ENCODE results near the gene PLOD2.

The PLOD2 gene

GRCh38 chr3:146165877-146166276 is 4.9 kb upstream of the PLOD2 start:
- no peak for DNase-seq

GRCh38 chr3:146164971-146165769 is 4.2 kb upstream of the PLOD2 start:
- no peak for DNase-seq

GRCh38 chr3:146164506-146164905 is 3.5 kb upstream of the PLOD2 start:
- DNase-seq, result no peak

GRCh38 chr3:146164071-146164470 is 3.1 kb upstream of the PLOD2 start:
- no peak for DNase-seq

GRCh38 chr3:146163584-146163983 is 2.6 kb upstream of the PLOD2 start:
- no peak for DNase-seq

GRCh38 chr3:146162561-146162960 is 1.6 kb upstream of the PLOD2 start:
- no peak for DNase-seq

- DNase-seq, result no peak
Observed at GRCh38 chr3:146161663-146162002, 649 bp upstream of the PLOD2 start.

GRCh38 chr3:146160321-146160963 is 542 bp downstream of the PLOD2 start:
- peak; percentile 63 for DNase-seq

GRCh38 chr3:146159616-146160320 is 1.2 kb downstream of the PLOD2 start:
- DNase-seq, result no peak

- DNase-seq, result no peak
Observed at GRCh38 chr3:146159037-146159436, 1.9 kb downstream of the PLOD2 start.

- DNase-seq, result no peak
Observed at GRCh38 chr3:146157325-146158060, 3.5 kb downstream of the PLOD2 start.

GRCh38 chr3:146156666-146157314 is 4.2 kb downstream of the PLOD2 start:
- DNase-seq, result no peak

GRCh38 chr3:146156095-146156494 is 4.9 kb downstream of the PLOD2 start:
- DNase-seq, result no peak

- no peak for DNase-seq
Observed at GRCh38 chr3:146154995-146155394, 6.0 kb downstream of the PLOD2 start.

- DNase-seq, result no peak
Observed at GRCh38 chr3:146154316-146154715, 6.7 kb downstream of the PLOD2 start.

- no peak for DNase-seq
Observed at GRCh38 chr3:146153429-146153828, 7.6 kb downstream of the PLOD2 start.

- DNase-seq, result no peak
Observed at GRCh38 chr3:146152834-146153233, 8.2 kb downstream of the PLOD2 start.

- no peak for DNase-seq
Observed at GRCh38 chr3:146148468-146148931, 12.5 kb downstream of the PLOD2 start.

- DNase-seq, result no peak
Observed at GRCh38 chr3:146145642-146146041, 15.3 kb downstream of the PLOD2 start.

- no peak for DNase-seq
Observed at GRCh38 chr3:146142757-146143156, 18.2 kb downstream of the PLOD2 start.

GRCh38 chr3:146139586-146140110 is 21.3 kb downstream of the PLOD2 start:
- no peak for DNase-seq

GRCh38 chr3:146138902-146139301 is 22.1 kb downstream of the PLOD2 start:
- no peak for DNase-seq
